Stomach (tissue), 4 donors: ENCODE measurements around the gene ADRB1.

Experiments
- EP300 ChIP-seq: sonication (generic); formaldehyde crosslinking; IDR thresholded peaks from one replicate; pipeline ENCODE4 v1.6.1; 2017; ENCODE audit warnings: antibody characterized with exemption
- POLR2A ChIP-seq, 4 donors: fragments of 450-650 bp; IDR thresholded peaks; one replicate each; pipeline ENCODE4 v1.6.1; 2016; ENCODE audit warnings: antibody characterized with exemption in 4 of 4, control low read depth in 2 of 4, mild to moderate bottlenecking in 1 of 4, moderate library complexity in 1 of 4
- POLR2AphosphoS5 ChIP-seq, 3 donors: sonication (generic); formaldehyde crosslinking; IDR thresholded peaks; one replicate each; pipeline ENCODE4 v1.6.1; 2016; ENCODE audit warnings: antibody characterized with exemption in 3 of 3
- TF ChIP-seq, protein P1 (sequence below), 7 experiments: fragments of 450-650 bp in 4 of 7; fragments of 200-600 bp in 3 of 7; sonication (generic) in 3 of 7; IDR thresholded peaks; one replicate each; pipeline ENCODE4 v1.5.1; 2016 to 2019; ENCODE audit warnings: antibody characterized with exemption in 7 of 7, control low read depth in 2 of 7, mild to moderate bottlenecking in 1 of 7

DNA sequence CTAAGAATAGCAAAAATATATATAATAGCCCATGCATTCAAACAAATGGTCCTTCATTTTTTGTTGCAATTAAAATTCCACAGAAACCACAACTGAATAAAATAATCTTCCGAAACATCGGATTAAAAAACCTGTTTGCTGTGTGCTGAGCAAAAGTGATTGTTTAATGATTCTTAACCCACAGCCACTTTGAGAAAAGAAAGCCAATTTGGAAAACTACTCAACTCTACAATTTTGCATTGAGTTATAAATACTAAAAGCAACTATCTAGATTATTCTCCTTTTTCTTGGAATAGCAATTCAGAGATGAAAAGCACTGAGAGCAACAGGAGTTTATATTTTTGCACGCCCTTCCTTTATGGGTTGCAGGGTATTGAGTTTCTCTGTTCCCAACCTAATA is 8.0 kb downstream of the ADRB1 start:
- TF ChIP-seq, protein P1, sequence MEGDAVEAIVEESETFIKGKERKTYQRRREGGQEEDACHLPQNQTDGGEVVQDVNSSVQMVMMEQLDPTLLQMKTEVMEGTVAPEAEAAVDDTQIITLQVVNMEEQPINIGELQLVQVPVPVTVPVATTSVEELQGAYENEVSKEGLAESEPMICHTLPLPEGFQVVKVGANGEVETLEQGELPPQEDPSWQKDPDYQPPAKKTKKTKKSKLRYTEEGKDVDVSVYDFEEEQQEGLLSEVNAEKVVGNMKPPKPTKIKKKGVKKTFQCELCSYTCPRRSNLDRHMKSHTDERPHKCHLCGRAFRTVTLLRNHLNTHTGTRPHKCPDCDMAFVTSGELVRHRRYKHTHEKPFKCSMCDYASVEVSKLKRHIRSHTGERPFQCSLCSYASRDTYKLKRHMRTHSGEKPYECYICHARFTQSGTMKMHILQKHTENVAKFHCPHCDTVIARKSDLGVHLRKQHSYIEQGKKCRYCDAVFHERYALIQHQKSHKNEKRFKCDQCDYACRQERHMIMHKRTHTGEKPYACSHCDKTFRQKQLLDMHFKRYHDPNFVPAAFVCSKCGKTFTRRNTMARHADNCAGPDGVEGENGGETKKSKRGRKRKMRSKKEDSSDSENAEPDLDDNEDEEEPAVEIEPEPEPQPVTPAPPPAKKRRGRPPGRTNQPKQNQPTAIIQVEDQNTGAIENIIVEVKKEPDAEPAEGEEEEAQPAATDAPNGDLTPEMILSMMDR (IDR thresholded peaks at IDR 0.05), result no peak
- TF ChIP-seq POLR2AphosphoS5 (IDR thresholded peaks at IDR 0.05) (no peak), POLR2A (IDR thresholded peaks at IDR 0.05) (no peak), EP300 (no peak)
